B cell (primary cell): ENCODE measurements around the gene ZBTB12.

ENCODE experiments used
- CTCF ChIP-seq: fragments of 200-600 bp; IDR thresholded peaks from one replicate; pipeline ENCODE4 v1.8.0; 2022; ENCODE audit warnings: antibody characterized with exemption, mild to moderate bottlenecking
- EZH2 ChIP-seq: IDR thresholded peaks from 2 replicates; pipeline ENCODE4 v1.6.1; 2012; ENCODE audit warnings: borderline replicate concordance, low read depth, mild to moderate bottlenecking, moderate library complexity, low read length; ENCODE audit not compliant: insufficient read depth, poor library complexity, severe bottlenecking

- TF ChIP-seq EZH2 = no peak
- no peak for TF ChIP-seq CTCF
Observed at GRCh38 chr6:31880616-31881015, 21.3 kb downstream of the ZBTB12 start.
